GM19035 (cell line): ENCODE results near the gene CCDC91.
"Not testable (repeated sequence)": the region's sequence is repeated elsewhere in the genome, so short reads cannot be mapped to it uniquely, and the experiment has no call there.

Experiments used
- ATAC-seq: cut with Tn5 transposase; IDR thresholded peaks from one replicate; pipeline ENCODE4 v1.9.1; 2021; ENCODE audit not compliant: unreplicated experiment

The CCDC91 gene

DNA sequence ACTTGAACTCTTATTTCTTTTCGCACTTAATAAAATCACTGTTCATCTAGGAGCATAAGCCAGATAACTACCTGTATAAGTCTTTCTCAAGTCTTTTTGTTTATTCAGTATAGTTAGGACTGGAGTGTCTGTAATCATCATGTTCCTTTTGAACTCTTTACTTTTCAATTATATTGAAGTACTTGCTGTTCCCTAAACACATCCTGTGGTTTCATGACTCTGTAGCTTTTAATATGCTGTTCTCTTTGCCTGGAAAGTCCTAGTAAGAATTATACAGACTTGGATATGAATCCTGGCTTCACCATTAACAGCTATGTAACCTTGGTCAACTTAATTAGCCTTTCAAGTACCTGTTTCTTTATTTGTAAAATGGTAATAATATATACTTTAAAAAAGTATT lies 88.2 kb downstream of the CCDC91 start:
- ATAC-seq, result no peak

DNA sequence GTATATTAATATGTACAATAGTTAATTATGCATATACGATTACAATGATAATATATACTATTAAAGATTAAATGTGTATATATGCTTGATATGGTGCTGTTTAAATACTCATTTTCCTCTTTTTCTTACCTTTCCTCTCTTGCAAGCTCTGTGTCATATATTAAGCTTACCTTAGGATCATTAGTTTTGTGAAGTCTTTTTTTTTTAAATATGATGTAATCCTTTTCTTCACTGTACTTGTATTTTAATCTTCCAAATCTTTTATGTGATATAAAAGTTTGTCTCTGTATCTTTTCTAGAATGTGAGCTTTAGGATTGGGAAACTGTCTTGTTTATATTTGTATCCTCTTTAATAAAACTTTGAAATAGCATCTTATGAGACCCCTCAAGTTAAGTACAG lies 88.7 kb downstream of the CCDC91 start:
- no peak for ATAC-seq

DNA sequence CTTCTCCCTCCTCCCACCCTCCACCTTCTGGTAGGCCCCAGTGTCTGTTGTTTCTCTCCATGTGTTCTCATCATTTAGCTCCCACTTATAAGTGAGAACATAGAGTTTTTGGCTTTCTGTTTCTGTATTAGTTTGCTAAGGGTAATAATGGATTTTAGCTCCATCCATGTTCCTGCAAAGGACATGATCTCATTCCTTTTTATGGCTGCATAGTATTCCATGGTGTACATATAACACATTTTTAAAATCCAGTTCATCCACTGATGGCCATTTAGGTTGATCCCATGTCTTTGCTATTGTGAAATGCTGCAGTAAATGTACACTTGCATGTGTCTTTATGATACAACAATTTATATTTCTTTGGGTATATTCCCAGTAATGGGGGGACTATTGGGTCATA lies 96.1 kb downstream of the CCDC91 start:
- ATAC-seq, result no peak

DNA sequence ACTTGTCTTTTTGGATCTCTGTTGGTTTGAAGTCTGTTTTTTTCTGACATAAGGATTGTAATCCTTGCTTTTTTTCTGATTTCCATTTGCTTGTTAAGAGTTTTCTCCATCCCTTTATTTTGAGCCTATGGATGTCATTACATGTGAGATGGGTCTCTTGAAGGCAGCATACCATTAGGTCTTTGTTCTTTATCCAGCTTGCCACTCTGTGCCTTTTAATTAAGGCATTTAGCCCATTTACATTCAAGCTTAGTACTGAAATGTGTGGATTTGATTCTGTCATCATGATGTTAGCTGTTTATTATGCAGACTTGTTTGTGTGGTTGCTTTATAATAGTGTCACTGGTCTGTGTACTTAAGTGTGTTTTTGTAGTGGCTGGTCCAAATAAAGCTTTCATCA lies 100.0 kb downstream of the CCDC91 start:
- ATAC-seq, result no peak

DNA sequence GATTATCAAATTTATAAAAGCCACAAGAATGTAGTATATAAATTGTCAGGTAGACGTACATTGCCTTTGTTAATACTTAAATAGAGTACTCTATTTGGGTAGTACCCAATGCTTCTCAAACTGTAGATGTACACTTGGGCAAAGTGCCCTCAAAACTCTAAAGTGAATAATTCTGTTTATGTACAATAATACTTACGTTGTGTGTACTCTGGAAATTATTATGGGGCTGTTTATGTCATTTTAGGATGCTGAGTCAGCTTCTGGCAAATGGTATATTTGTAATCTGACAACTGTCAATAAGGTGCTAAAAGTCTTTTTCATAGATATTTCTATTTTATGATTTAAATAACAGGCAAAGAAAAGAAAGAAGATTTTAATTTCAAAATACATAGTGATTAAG lies 102.4 kb downstream of the CCDC91 start:
- no peak for ATAC-seq

DNA sequence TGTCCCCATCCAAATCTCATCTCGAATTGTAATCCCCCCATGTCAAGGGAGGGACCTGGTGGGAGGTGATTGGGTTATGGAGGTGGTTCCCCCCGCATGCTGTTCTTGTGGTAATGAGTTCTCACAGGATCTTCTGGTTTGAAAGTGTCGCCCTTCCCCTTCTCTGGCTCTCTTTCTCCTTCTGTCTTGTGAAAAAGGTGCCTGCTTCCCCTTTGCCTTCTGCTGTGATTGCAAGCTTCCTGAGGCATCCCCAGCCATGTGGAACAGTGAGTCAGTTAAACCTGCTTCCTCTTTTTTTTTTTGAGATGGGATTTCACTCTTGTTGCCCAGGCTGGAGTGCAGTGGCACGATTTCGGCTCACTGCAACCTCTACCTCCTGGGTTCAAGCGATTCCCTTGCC lies 104.0 kb downstream of the CCDC91 start:
- ATAC-seq, result no peak

DNA sequence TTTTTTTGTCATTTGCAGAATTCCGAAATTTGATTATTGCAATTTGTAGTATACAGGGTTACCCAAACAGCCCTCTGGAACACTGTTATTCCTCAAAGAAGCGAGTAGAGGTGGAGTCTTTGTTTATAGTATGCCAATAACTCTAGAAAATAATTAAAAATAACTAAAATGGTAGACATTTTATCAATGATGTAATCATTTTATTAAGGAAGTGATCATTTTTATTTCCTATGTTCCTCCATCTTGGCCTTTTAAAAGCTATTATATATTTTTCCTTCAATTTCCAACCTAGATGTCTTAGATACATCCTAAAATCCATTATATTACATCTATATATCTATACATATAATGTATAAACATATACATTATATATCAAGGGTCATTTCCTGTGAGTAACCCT lies 106.0 kb downstream of the CCDC91 start:
- ATAC-seq, result no peak

DNA sequence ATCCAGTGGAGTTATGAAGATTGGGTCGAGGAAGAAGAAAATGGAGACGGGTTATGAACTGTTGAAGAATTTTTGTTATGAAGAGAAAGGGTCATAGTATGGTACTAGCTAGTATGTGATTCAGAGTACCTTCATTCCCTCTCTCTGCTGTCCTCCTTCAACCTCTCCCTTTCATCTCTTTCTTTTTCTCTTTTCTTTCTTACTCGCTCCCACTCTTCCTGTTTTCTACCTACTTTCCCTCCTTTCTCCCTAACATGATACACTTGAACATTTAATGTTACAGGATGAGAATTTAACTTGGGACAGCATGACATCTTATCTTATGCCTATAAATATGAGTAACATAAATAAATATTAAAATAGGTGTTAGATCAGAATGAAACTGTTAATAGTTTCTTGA lies 112.9 kb downstream of the CCDC91 start:
- no peak for ATAC-seq

DNA sequence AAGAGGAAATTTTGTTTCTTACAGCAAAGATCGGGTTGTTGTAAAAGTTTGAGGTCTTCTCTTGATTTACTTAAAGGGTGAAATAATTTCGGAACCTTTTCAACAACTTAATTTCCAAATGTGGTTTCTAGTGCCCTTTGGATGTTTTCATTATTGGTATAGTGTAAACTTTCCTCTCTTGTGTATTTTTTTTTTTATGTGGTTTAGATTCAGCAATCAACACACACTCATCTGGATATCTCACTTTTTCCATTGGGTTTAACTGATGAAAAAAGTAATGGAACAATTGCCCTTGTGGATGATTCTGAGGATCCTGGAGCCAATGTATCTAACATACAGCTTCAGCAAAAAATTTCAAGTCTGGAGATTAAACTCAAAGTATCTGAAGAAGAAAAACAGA lies 116.3 kb downstream of the CCDC91 start:
- no peak for ATAC-seq

DNA sequence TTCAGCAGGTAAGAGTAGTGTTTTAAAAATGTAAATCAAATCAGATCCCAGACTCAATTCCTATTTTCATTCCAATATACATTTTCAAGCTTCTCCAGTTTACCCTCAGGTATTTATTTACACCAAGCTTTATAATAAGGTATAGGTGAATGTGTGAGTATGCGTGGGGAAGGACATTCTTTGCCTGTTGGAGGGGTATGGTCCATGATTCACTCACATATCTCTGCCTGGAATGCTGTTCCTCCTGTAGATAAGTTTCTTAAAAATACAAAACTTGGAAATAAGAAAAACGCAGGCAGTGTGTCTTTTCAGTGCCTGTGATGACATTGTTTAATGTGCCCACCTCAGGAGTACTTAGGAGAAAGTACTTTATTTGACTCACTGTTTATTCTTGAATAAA lies 118.6 kb downstream of the CCDC91 start:
- ATAC-seq, result no peak

DNA sequence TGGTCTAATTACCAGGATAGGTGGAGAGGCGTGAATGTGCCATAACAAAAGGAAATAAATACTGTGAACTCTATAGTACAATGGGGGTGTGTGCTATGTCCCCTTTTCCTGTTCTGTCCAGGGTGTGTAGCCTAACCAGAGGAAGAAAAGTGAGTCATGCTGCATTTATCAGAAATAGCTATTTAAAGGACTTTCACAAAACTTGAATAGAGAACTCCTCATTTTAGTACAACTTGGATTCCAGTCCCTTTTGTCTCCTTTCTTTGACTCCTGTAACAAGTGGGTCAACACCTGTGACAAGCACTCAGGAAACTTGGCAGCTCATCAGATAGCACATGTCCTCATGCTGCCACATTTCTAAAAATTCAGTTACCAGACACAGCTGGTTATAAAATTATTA lies 123.4 kb downstream of the CCDC91 start:
- ATAC-seq, result no peak

DNA sequence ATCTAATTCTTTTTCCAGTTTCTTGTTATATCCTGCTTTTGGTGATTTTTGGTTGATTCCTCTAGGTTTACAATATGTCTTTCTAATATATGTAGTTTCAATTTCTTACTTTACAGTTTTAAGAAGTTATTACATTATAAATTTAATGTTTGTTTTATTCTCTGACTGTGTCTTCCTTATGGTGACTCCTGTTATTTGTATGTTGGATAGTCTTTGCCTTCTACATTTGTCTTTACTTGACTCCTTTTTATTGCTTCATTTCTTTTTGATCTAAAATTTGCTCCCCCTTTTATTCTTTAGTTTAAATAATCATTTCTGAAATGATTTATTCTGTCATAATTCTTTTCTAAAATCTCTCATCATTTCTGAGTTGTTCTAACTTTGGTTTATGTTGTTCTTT lies 125.8 kb downstream of the CCDC91 start:
- ATAC-seq, result no peak

DNA sequence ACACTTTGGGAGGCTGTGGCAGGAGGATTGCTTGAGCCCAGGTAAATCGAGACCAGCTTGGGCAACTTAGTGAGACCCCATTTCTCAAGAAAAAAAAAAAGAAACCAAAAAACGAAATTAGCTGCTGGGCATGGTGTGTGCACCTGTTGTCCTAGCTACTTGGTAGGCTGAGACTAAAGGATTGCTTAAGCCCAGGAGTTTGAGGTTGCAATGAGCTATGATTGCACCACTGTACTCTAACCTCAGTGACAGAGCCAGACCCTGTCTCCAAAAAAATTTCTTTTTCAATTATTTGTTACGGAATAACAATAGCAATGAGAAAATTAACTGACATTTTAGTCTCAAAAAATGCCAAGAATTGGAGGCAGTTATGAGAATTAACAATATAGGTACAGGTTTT lies 128.0 kb downstream of the CCDC91 start:
- no peak for ATAC-seq

DNA sequence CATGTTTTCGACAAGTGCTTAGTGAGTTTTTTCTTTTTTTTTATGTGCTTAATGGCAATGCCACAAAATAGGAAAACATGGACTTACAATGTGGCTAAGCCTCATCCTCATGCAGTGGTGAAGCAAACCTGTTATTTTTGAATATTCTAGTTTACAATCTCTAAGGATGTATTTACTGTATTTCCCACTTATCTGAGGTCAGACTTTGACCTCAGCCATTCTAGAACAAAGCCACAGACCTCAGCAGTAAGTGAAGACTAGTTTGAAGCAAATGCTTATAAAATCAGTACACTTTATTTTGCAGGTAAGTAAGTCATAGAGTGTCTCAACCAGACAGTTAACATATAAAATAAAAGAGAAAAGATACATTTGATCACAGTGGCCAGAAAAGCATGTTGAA lies 130.1 kb downstream of the CCDC91 start:
- no peak for ATAC-seq

DNA sequence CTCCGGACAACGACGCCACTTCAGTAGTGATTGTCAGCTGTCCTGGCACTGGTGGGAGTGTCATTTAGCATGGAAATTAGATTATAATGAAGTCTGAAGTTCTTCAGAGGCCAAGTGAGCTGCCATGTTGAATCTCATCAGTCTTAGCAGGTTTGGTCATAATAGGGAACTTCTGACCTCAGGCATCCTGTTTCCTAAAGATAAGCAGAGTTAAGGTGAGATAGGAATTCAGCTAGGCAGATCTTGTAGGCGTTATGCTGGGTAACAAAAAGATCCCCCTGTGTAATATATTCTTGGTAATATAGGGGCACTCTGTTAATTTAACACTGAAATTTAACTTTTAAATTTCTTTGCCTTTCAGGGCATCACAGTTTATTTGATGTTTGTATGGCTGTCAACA lies 137.5 kb downstream of the CCDC91 start:
- no peak for ATAC-seq

DNA sequence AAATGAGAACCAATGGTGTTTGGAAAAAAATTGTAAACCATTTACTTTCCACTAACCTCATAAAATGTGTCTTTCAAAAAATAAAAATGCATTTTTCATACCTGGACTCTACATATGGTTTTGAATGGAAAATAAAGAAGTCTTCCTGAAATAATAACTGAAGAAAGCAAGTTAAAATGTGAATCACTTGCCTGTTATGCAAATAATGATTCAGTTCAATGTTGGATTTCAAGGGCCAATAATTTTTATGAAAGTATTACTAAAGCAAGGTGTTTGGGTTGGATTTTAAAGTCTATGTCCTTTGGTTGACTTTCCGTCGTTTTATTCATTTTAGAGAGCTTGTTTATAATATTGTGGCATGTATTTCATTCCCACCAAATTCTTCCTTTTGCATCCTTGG lies 138.7 kb downstream of the CCDC91 start:
- no peak for ATAC-seq

DNA sequence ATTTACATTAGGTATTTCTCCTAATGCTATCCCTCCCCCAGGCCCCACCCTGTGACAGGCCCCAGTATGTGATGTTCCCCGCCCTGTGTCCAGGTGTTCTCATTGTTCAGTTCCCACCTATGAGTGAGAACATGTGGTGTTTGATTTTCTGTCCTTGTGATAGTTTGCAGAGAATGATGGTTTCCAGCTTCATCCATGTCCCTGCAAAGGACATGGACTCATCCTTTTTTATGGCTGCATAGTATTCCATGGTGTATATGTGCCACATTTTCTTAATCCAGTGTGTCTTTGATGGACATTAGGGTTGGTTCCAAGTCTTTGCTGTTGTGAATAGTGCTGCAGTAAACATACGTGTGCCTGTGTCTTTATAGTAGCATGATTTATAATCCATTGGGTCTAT lies 139.5 kb downstream of the CCDC91 start:
- not testable (repeated sequence) for ATAC-seq

DNA sequence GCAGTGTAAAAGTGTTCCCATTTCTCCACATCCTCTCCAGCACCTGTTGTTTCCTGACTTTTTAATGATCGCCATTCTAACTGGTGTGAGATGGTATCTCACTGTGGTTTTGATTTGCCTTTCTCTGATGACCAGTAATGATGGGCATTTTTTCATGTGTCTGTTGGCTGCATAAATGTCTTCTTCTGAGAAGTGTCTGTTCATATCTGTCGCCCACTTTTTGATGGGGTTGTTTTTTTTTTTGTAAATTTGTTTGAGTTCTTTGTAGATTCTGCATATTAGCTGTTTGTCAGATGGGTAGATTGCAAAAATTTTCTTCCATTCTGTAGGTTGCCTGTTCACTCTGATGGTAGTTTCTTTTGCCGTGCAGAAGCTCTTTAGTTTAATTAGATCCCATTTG lies 140.0 kb downstream of the CCDC91 start:
- not testable (repeated sequence) for ATAC-seq

DNA sequence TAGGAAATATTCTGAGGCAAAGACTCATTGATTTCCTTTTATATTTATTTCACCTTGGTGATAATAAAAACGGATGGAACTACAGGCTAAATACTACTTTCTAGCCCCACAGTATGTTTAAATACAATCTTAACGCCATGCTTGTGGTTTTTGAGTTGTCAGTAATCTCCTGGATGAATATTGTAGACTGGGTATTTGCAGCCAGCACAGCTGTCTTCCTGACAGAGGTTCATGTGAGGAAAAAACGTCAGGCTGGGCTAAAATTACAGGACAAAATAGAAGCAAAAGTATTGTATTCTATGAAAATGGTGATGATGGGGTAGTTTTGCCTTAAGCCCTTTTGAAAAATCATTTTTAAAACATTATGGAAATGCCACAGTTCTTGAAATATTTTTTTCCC lies 140.9 kb downstream of the CCDC91 start:
- ATAC-seq, result no peak

DNA sequence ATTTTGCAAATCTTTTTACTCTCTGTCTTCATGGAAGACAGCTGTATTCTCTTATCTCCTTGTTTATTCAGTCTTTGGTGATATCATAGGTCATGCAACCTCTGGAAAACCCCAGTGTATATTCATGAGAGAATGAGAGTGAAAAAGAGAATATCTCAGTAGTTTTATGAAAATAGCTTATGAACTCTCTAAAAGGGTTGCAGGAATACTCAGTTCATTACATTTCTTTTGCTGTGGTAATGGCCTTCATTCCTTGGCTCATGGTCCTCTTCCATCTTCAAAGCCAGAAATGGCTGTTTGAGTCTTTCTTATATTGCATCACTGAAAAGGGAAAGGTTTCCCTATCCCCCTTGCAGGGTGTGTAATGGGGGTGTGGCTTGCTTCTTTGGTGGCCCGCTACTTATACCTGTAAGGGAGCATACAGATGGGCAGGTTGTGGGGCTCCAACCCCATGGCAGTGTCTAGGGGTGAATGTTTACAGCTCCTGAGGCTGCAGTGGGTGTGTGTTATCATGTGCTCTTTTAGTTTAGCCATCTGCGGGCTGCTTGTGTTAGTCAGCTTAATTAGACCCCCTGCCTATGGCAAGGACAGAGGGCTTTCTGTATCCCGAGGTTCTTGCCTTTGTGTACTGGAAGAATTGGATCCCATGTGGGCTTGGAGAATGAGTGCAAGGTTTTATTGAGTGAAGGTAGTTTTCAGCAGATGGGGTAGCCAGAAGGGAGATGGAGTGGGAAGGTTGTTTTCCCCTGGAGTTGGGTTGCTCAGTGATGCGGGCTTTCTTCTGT lies 150.2 kb downstream of the CCDC91 start:
- ATAC-seq, result no peak

DNA sequence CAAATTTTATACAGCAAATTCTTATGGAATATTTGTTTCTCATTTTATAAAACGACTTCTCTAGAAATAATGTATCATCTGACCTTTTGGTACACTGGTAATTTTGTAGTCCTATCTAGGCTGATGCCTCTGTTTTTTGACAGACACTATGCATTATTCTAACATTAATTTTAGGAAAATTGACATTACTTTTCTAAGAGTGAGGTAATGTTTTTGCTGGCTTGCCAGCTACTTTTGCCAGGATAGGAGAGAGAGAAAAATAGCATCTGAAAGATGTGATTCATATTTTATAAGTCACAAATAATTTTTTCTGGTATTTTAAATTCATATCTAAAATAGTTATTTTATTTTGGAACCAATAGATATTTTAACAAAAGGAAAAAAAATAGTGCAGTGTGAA lies 153.5 kb downstream of the CCDC91 start:
- ATAC-seq, result no peak

DNA sequence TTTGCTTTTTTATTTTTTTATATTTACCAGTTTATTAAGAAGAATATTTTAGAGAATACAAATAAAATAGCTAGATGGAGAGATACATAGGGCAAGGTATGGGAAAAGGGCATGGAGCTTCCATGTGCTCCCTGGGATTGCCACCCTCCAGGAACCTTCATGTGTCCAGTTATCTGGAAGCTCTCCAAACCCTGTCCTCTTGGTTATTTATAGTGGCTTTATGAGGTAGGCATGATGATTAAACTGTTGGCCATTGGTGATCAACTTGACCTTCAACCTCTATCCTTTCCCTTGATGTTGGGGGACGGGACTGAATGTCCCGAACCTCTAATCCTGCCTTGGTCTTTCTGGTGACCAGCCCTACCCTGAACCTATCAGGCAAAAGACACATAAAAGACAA lies 156.3 kb downstream of the CCDC91 start:
- no peak for ATAC-seq

DNA sequence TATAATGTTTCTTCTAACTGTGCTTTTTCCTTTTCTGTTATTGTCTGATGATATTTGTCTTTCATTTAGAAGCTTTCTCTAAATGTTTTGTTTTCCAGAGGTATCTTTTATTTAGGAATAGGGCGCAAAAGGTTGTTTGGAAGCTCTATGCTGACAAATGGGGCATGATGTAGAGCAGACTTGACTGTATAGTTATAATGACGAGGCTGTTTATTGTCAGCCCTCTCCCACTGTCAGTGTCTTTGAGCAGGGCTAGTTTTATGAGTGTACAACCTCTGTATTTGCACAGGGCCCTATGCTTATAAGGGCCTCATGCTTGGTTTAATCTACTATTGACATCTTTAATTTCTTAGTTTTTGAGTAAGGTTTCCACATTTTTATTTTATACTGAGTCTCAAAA lies 158.9 kb downstream of the CCDC91 start:
- ATAC-seq, result no peak
